WTC11 (cell line): ENCODE results near the gene SDF2. TPM values are rescaled to one million over a fixed set of nuclear protein-coding genes. Genes with fewer than 3 reads are reported as not detected.

Source experiments
- ATAC-seq: fragments of 200-7000 bp; cut with Tn5 transposase; 2 replicates; pipeline ENCODE4 v1.10.0; 2021; ENCODE audit warnings: mild to moderate bottlenecking, moderate library complexity
- Bru-seq: library from RNA; stranded (reverse); fragments of 400-500 nt; gene quantifications from one replicate; lab custom pipeline; 2021; lab: Mats Ljungman, UMichigan
- CTCF ChIA-PET: fragments of 300-600 bp; sonication (Branson Sonifier 250); formaldehyde crosslinking; loops from one replicate; lab custom pipeline; 2021; ENCODE audit warnings: antibody characterized with exemption; lab: Charles Lee
- POLR2A ChIA-PET: fragments of 350-600 bp; sonication (Branson Sonifier 250); formaldehyde crosslinking; loops from one replicate; lab custom pipeline; 2021; ENCODE audit warnings: antibody characterized with exemption; lab: Charles Lee
- DNase-seq: peaks from one replicate; pipeline ENCODE4 v3.0.0; 2021; ENCODE audit warnings: low spot score
- H3K27ac Mint-ChIP-seq: 2 replicates; pipeline ENCODE4 v1.8.0; 2021; ENCODE audit warnings: mixed read lengths
- H3K27me3 Mint-ChIP-seq: 2 replicates; pipeline ENCODE4 v1.8.0; 2021; ENCODE audit warnings: low read depth, mild to moderate bottlenecking, moderate library complexity, mixed read lengths
- H3K36me3 Mint-ChIP-seq: 2 replicates; pipeline ENCODE4 v1.8.0; 2021; ENCODE audit warnings: mixed read lengths
- H3K4me1 Mint-ChIP-seq: 2 replicates; pipeline ENCODE4 v1.8.0; 2022; ENCODE audit warnings: mixed read lengths
- H3K4me3 Mint-ChIP-seq: 2 replicates; pipeline ENCODE4 v1.8.0; 2021; ENCODE audit warnings: mild to moderate bottlenecking, moderate library complexity, mixed read lengths
- H3K9me3 Mint-ChIP-seq: 2 replicates; pipeline ENCODE4 v1.8.0; 2021; ENCODE audit warnings: mixed read lengths
- ARID4B ChIP-seq: sonication (generic); formaldehyde crosslinking; IDR thresholded peaks from 2 replicates; pipeline ENCODE4 v1.8.0; 2023; ENCODE audit warnings: missing genetic modification reagents, mild to moderate bottlenecking, borderline replicate concordance
- CREM ChIP-seq: sonication (generic); formaldehyde crosslinking; IDR thresholded peaks from 2 replicates; pipeline ENCODE4 v1.8.1; 2022; ENCODE audit warnings: mild to moderate bottlenecking, missing genetic modification reagents, moderate library complexity
- E2F1 ChIP-seq: sonication (generic); formaldehyde crosslinking; IDR thresholded peaks from 2 replicates; pipeline ENCODE4 v1.8.0; 2022; ENCODE audit warnings: mild to moderate bottlenecking, missing genetic modification reagents
- ETV6 ChIP-seq: sonication (generic); formaldehyde crosslinking; IDR thresholded peaks from 2 replicates; pipeline ENCODE4 v1.8.1; 2022; ENCODE audit warnings: mild to moderate bottlenecking, missing genetic modification reagents
- FOXK1 ChIP-seq: sonication (generic); formaldehyde crosslinking; IDR thresholded peaks from 2 replicates; pipeline ENCODE4 v1.8.0; 2022; ENCODE audit warnings: mild to moderate bottlenecking, moderate library complexity, missing genetic modification reagents
- FOXP4 ChIP-seq: sonication (generic); formaldehyde crosslinking; IDR thresholded peaks from 2 replicates; pipeline ENCODE4 v1.8.0; 2022; ENCODE audit warnings: mild to moderate bottlenecking, missing genetic modification reagents
- GABPB1 ChIP-seq: sonication (generic); formaldehyde crosslinking; IDR thresholded peaks from 2 replicates; pipeline ENCODE4 v1.8.1; 2023; ENCODE audit warnings: mild to moderate bottlenecking, missing genetic modification reagents
- IRF2 ChIP-seq: sonication (generic); formaldehyde crosslinking; IDR thresholded peaks from 2 replicates; pipeline ENCODE4 v1.8.0; 2022; ENCODE audit warnings: low read depth, missing genetic modification reagents, borderline replicate concordance
- KAT7 ChIP-seq: sonication (generic); formaldehyde crosslinking; IDR thresholded peaks from 2 replicates; pipeline ENCODE4 v1.8.1; 2023; ENCODE audit warnings: missing genetic modification reagents, mild to moderate bottlenecking, borderline replicate concordance
- MAX ChIP-seq: sonication (generic); formaldehyde crosslinking; IDR thresholded peaks from 2 replicates; pipeline ENCODE4 v1.8.0; 2022; ENCODE audit warnings: mild to moderate bottlenecking, missing genetic modification reagents
- NFE2L1 ChIP-seq: sonication (generic); formaldehyde crosslinking; IDR thresholded peaks from 2 replicates; pipeline ENCODE4 v1.8.1; 2023; ENCODE audit warnings: missing genetic modification reagents
- NR1H2 ChIP-seq: sonication (generic); formaldehyde crosslinking; IDR thresholded peaks from 2 replicates; pipeline ENCODE4 v1.9.0; 2021; ENCODE audit warnings: mild to moderate bottlenecking, moderate library complexity, missing genetic modification reagents
- SP1 ChIP-seq: sonication (generic); formaldehyde crosslinking; conservative IDR thresholded peaks from 2 replicates; pipeline ENCODE4 v1.8.1; 2022; ENCODE audit warnings: missing genetic modification reagents
- TEAD1 ChIP-seq: sonication (generic); formaldehyde crosslinking; IDR thresholded peaks from 2 replicates; pipeline ENCODE4 v1.8.0; 2022; ENCODE audit warnings: mild to moderate bottlenecking, missing genetic modification reagents
- ZNF263 ChIP-seq: sonication (generic); formaldehyde crosslinking; IDR thresholded peaks from 2 replicates; pipeline ENCODE4 v1.8.1; 2022; ENCODE audit warnings: low read depth, mild to moderate bottlenecking, moderate library complexity, missing genetic modification reagents
- ZNF532 ChIP-seq: fragments of 250-450 bp; sonication (Bioruptor Pico); IDR thresholded peaks from 2 replicates; pipeline ENCODE4 v1.9.0; 2021; ENCODE audit warnings: mild to moderate bottlenecking, borderline replicate concordance
- long read RNA-seq, 3 experiments: library from RNA in 1 of 3; library from capped mRNA in 1 of 3; library from polyadenylated mRNA in 1 of 3; unstranded in 2 of 3; stranded (forward) in 1 of 3; transcript quantifications; one replicate each; pipeline ENCODE4 v2.0.0, GENCODE V29; 2021
- total RNA-seq: library from RNA; stranded (reverse); gene quantifications from 3 replicates; pipeline ENCODE4 v1.2.3, GENCODE V29; 2021

The SDF2 gene
- total RNA-seq (44.4 to 49.4 TPM (median 45.9 TPM) in 3 replicates), Bru-seq, nascent RNA (percentile 82 among the genes with signal in this experiment)
- long read RNA-seq, experiment 1, transcript SDF2-201 (3 exons, 1,568 nt), result major isoform, 40 of 53 reads
- long read RNA-seq, experiment 1, partial matches to known transcripts, result 0 of 53 reads
- long read RNA-seq, experiment 1, other reads (novel, unspliced or antisense), result 6 of 53 reads
- long read RNA-seq, experiment 2, transcript SDF2-201 (3 exons, 1,568 nt), result major isoform, 47 of 62 reads
- long read RNA-seq, experiment 2, transcript SDF2-210 (3 exons, 1,025 nt), result minor isoform, 5 of 62 reads
- long read RNA-seq, experiment 2, partial matches to known transcripts, result 0 of 62 reads
- long read RNA-seq, experiment 2, other reads (novel, unspliced or antisense), result 6 of 62 reads
- long read RNA-seq, experiment 3, transcript SDF2-209 (4 exons, 735 nt), result minor isoform, 5 of 211 reads
- long read RNA-seq, experiment 3, transcript SDF2-210 (3 exons, 1,025 nt), result minor isoform, 24 of 211 reads
- long read RNA-seq, experiment 3, transcript SDF2-201 (3 exons, 1,568 nt), result major isoform, 160 of 211 reads
- long read RNA-seq, experiment 3, partial matches to known transcripts, result 0 of 211 reads
- long read RNA-seq, experiment 3, other reads (novel, unspliced or antisense), result 17 of 211 reads

GRCh38 chr17:28661635-28662526 lies at the start of gene SDF2, which contains the start of gene SUPT6H:
Gene SDF2, minus strand, starts transcription at chr17:28661906. Its CDS starts 30 bp downstream, at chr17:28661876.
Gene SUPT6H, plus strand, starts transcription at chr17:28662205. Its CDS starts 11,197 bp downstream, at chr17:28673402.
- peak; percentile 80 for ATAC-seq
- H3K27ac Mint-ChIP-seq, result peak within 1 kb of the TSS; percentile 100
- H3K27me3 Mint-ChIP-seq, result 0 out of 2 replicates have a peak, but pooled peaks cover 3% of the 10 kb centered on the region
- POLR2A ChIA-PET, result interaction anchor here (0.7 to 2.5 kb wide), 8 partner anchors 15 to 86 kb away, joined by 3 to 13 read pairs (median 4); partner anchors contain the start of genes ALDOC, BLTP2 and PROCA1
- H3K4me1 Mint-ChIP-seq, result peaks cover 20% of the 10 kb centered on the region
- DNase-seq, result peak; percentile 92
- peaks cover 21% of the 10 kb centered on the region for H3K9me3 Mint-ChIP-seq
- peak within 1 kb of the TSS; percentile 99 for H3K4me3 Mint-ChIP-seq
- TF ChIP-seq ARID4B (CRISPR knock-in tag), result peak; percentile 69; the same call in 1 of the 2 replicates
- 0 out of 2 replicates have a peak, but pooled peaks have one; percentile 11 for TF ChIP-seq KAT7 (CRISPR knock-in tag)
- TF ChIP-seq MAX (CRISPR knock-in tag), result peak; percentile 78; the same call in 1 of the 2 replicates
- TF ChIP-seq CREM (CRISPR knock-in tag), result peak; percentile 94
- TF ChIP-seq ETV6 (CRISPR knock-in tag), result 0 out of 2 replicates have a peak, but pooled peaks have one; percentile 38
- no peak for TF ChIP-seq ZNF263
- 0 out of 2 replicates have a peak, but pooled peaks have one; percentile 63 for TF ChIP-seq FOXP4 (CRISPR knock-in tag)
- TF ChIP-seq FOXK1 (CRISPR knock-in tag), result peak; percentile 74
- TF ChIP-seq NR1H2 (CRISPR knock-in tag), result no peak
- peak; percentile 38; the same call in 1 of the 2 replicates for TF ChIP-seq TEAD1 (CRISPR knock-in tag)
- TF ChIP-seq IRF2 (CRISPR knock-in tag), result no peak
- 0 out of 2 replicates have a peak, but pooled peaks have one; percentile 8 for TF ChIP-seq NFE2L1 (CRISPR knock-in tag)
- peak; percentile 48 for TF ChIP-seq SP1 (CRISPR knock-in tag)
- TF ChIP-seq E2F1 (CRISPR knock-in tag), result no peak
- TF ChIP-seq GABPB1 (CRISPR knock-in tag), result peak; percentile 77; the same call in 1 of the 2 replicates
- no peak for TF ChIP-seq ZNF532 (CRISPR knock-in tag)
- TF ChIP-seq, all 79 proteins: peak for 11
- peaks cover 44% of the 10 kb centered on the region for H3K36me3 Mint-ChIP-seq
- CTCF ChIA-PET, result interaction anchor here (0.7 to 3.5 kb wide), 9 partner anchors 15 to 251 kb away, joined by 3 to 38 read pairs (median 4); partner anchors contain the start of genes BLTP2 and PIGS
